ENCODE data around the gene PITPNM3.

PITPNM3 gene

GRCh38 chr17:6502871-6503509 is 53.4 kb downstream of the PITPNM3 start:
- no peak for ATAC-seq

GRCh38 chr17:6502142-6502541 is 54.2 kb downstream of the PITPNM3 start:
- no peak for ATAC-seq
- TF ChIP-seq ZNF70 (CRISPR knock-in tag; IDR thresholded peaks at IDR 0.05): no peak

More at GRCh38 chr17:6502871-6503509, 53.4 kb downstream of the PITPNM3 start:
- no peak for TF ChIP-seq ZC3H10 (CRISPR knock-in tag; IDR thresholded peaks at IDR 0.05)
- TF ChIP-seq ESRRG (CRISPR knock-in tag; IDR thresholded peaks at IDR 0.05): no peak
- no peak for TF ChIP-seq GLIS3 (CRISPR knock-in tag; IDR thresholded peaks at IDR 0.05)
- TF ChIP-seq, protein P1, sequence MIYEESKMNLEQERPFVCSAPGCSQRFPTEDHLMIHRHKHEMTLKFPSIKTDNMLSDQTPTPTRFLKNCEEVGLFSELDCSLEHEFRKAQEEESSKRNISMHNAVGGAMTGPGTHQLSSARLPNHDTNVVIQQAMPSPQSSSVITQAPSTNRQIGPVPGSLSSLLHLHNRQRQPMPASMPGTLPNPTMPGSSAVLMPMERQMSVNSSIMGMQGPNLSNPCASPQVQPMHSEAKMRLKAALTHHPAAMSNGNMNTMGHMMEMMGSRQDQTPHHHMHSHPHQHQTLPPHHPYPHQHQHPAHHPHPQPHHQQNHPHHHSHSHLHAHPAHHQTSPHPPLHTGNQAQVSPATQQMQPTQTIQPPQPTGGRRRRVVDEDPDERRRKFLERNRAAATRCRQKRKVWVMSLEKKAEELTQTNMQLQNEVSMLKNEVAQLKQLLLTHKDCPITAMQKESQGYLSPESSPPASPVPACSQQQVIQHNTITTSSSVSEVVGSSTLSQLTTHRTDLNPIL (CRISPR knock-in tag; IDR thresholded peaks at IDR 0.05; ENCODE audit: low read depth): no peak
- TF ChIP-seq, protein P2, sequence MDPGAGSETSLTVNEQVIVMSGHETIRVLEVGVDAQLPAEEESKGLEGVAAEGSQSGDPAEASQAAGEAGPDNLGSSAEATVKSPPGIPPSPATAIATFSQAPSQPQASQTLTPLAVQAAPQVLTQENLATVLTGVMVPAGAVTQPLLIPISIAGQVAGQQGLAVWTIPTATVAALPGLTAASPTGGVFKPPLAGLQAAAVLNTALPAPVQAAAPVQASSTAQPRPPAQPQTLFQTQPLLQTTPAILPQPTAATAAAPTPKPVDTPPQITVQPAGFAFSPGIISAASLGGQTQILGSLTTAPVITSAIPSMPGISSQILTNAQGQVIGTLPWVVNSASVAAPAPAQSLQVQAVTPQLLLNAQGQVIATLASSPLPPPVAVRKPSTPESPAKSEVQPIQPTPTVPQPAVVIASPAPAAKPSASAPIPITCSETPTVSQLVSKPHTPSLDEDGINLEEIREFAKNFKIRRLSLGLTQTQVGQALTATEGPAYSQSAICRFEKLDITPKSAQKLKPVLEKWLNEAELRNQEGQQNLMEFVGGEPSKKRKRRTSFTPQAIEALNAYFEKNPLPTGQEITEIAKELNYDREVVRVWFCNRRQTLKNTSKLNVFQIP (CRISPR knock-in tag; IDR thresholded peaks at IDR 0.05; ENCODE audit: borderline replicate concordance, low read depth): no peak

DNA sequence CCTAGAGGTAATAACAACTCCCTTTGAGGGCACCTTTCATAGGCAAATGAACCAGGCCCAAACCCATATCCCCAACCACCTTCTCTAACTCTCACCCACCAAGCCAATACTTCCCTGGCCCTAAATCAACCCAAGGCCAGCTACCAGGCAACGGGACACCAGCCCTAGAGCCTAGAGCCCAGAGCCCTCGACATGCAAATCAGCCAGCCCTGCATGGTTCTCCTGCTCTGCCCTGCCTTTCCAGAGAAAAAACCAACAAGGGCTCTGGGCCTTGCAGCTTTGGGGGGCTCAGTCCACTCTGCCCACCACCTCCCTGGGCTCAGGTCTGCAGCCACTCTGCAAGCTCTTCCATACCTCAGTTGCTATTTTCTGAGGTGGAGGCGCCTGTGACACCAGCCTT is 55.0 kb downstream of the PITPNM3 start:
- TF ChIP-seq PPARA (CRISPR knock-in tag; IDR thresholded peaks at IDR 0.05; ENCODE audit: borderline replicate concordance): no peak
- TF ChIP-seq, protein P2 (CRISPR knock-in tag; IDR thresholded peaks at IDR 0.05; ENCODE audit: borderline replicate concordance, low read depth): no peak
- TF ChIP-seq ZNF70 (CRISPR knock-in tag; IDR thresholded peaks at IDR 0.05): no peak
- TF ChIP-seq BACH2 (CRISPR knock-in tag; IDR thresholded peaks at IDR 0.05; ENCODE audit: borderline replicate concordance): no peak
- TF ChIP-seq ZC3H10 (CRISPR knock-in tag; IDR thresholded peaks at IDR 0.05): no peak
- no peak for TF ChIP-seq ZNF565 (CRISPR knock-in tag; conservative IDR thresholded peaks at IDR 0.05; ENCODE audit: low read depth)
- TF ChIP-seq ZNF8 (CRISPR knock-in tag; IDR thresholded peaks at IDR 0.05): no peak
- TF ChIP-seq, protein P1 (CRISPR knock-in tag; IDR thresholded peaks at IDR 0.05; ENCODE audit: low read depth): no peak
- no peak for TF ChIP-seq GLIS3 (CRISPR knock-in tag; IDR thresholded peaks at IDR 0.05)
- TF ChIP-seq SNAI2 (CRISPR knock-in tag; IDR thresholded peaks at IDR 0.05): no peak
- TF ChIP-seq, protein P3, sequence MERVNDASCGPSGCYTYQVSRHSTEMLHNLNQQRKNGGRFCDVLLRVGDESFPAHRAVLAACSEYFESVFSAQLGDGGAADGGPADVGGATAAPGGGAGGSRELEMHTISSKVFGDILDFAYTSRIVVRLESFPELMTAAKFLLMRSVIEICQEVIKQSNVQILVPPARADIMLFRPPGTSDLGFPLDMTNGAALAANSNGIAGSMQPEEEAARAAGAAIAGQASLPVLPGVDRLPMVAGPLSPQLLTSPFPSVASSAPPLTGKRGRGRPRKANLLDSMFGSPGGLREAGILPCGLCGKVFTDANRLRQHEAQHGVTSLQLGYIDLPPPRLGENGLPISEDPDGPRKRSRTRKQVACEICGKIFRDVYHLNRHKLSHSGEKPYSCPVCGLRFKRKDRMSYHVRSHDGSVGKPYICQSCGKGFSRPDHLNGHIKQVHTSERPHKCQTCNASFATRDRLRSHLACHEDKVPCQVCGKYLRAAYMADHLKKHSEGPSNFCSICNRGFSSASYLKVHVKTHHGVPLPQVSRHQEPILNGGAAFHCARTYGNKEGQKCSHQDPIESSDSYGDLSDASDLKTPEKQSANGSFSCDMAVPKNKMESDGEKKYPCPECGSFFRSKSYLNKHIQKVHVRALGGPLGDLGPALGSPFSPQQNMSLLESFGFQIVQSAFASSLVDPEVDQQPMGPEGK (CRISPR knock-in tag; IDR thresholded peaks at IDR 0.05; ENCODE audit: borderline replicate concordance): no peak

DNA sequence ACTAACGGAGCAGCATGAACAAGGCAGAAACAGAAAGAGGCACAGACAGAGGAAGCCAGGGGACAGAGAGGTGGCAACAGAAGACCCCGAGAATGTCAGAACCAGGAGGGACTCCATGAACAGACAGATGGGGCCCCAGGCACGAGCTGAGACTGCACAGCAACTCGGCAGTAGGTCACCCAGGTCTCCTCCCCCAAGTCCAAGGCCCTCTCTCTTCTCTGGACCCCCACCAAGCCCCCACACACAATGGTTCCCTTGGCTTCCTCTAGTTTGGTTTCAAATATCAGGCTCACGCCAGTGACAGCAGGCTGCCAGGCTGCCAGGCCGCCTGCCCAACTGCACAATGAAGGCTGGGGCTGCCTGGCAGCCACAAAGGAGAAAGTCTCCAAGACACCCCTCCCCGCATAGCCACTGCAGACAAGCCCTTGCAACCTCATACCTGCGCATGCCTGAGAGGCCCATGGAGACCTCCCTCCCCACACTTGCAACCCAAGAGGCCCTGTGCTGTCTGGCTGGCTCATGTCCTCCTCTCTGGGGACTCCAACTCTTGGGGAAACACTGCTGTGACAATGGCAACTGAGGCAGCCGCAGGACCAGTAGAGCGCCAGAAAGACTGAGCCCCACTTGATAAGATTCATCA is 57.3 kb downstream of the PITPNM3 start:
- TF ChIP-seq CSDC2 (CRISPR knock-in tag; IDR thresholded peaks at IDR 0.05) (no peak), OSR1 (CRISPR knock-in tag; IDR thresholded peaks at IDR 0.05) (no peak), ZFP30 (CRISPR knock-in tag; IDR thresholded peaks at IDR 0.05) (no peak), BACH2 (CRISPR knock-in tag; IDR thresholded peaks at IDR 0.05; ENCODE audit: borderline replicate concordance) (no peak)
- no peak for ATAC-seq

More for the DNA sequence above, 55.0 kb downstream of the PITPNM3 start:
- ATAC-seq: no peak

DNA sequence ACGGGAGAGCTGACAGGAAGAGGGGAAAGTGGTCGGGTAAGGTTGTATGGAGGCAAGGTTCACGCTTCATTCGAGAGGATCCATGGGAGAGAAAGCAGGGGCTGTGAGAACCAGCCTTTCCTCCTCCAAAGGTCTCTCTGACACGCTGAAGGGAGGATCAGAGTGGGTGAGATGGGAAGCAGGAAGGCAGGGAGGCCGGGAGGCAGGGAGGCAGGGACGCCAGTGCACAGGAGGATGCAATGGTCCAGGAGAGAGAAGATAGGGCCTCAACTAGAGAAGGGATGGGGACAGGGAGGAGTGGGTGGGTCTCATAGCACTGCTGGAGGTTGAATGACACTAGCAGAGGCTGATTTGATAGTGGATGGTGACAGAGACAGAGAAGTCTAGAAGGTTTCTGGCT is 58.0 kb downstream of the PITPNM3 start:
- ATAC-seq: no peak
- no peak for TF ChIP-seq OSR1 (CRISPR knock-in tag; IDR thresholded peaks at IDR 0.05)
- TF ChIP-seq ZNF8 (CRISPR knock-in tag; IDR thresholded peaks at IDR 0.05): no peak
- no peak for TF ChIP-seq PPARA (CRISPR knock-in tag; IDR thresholded peaks at IDR 0.05; ENCODE audit: borderline replicate concordance)
- TF ChIP-seq, protein P3 (CRISPR knock-in tag; IDR thresholded peaks at IDR 0.05; ENCODE audit: borderline replicate concordance): no peak
- no peak for TF ChIP-seq ZFP30 (CRISPR knock-in tag; IDR thresholded peaks at IDR 0.05)
- TF ChIP-seq ZFP3 (CRISPR knock-in tag; IDR thresholded peaks at IDR 0.05): no peak
- TF ChIP-seq, protein P4, sequence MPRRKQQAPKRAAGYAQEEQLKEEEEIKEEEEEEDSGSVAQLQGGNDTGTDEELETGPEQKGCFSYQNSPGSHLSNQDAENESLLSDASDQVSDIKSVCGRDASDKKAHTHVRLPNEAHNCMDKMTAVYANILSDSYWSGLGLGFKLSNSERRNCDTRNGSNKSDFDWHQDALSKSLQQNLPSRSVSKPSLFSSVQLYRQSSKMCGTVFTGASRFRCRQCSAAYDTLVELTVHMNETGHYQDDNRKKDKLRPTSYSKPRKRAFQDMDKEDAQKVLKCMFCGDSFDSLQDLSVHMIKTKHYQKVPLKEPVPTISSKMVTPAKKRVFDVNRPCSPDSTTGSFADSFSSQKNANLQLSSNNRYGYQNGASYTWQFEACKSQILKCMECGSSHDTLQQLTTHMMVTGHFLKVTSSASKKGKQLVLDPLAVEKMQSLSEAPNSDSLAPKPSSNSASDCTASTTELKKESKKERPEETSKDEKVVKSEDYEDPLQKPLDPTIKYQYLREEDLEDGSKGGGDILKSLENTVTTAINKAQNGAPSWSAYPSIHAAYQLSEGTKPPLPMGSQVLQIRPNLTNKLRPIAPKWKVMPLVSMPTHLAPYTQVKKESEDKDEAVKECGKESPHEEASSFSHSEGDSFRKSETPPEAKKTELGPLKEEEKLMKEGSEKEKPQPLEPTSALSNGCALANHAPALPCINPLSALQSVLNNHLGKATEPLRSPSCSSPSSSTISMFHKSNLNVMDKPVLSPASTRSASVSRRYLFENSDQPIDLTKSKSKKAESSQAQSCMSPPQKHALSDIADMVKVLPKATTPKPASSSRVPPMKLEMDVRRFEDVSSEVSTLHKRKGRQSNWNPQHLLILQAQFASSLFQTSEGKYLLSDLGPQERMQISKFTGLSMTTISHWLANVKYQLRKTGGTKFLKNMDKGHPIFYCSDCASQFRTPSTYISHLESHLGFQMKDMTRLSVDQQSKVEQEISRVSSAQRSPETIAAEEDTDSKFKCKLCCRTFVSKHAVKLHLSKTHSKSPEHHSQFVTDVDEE (CRISPR knock-in tag; IDR thresholded peaks at IDR 0.05): no peak
- TF ChIP-seq ESRRG (CRISPR knock-in tag; IDR thresholded peaks at IDR 0.05): no peak
- TF ChIP-seq ZNF70 (CRISPR knock-in tag; IDR thresholded peaks at IDR 0.05): no peak
- TF ChIP-seq, protein P1 (CRISPR knock-in tag; IDR thresholded peaks at IDR 0.05; ENCODE audit: low read depth): no peak

Data from SK-N-SH treated with all-trans-retinoic acid at 6 μM for 48 hours (cell line).